ENCODE data around the gene CDC42BPG. TPM values are rescaled to one million over a fixed set of nuclear protein-coding genes. Genes with fewer than 3 reads are reported as not detected.

CDC42BPG gene
- total and polyA plus RNA-seq, 9 of the 15 experiments (the other 6 are each of a cell fraction or from before 2014, with no cell fraction given), result 0.04 to 8.8 (median 2.1) TPM

DNA sequence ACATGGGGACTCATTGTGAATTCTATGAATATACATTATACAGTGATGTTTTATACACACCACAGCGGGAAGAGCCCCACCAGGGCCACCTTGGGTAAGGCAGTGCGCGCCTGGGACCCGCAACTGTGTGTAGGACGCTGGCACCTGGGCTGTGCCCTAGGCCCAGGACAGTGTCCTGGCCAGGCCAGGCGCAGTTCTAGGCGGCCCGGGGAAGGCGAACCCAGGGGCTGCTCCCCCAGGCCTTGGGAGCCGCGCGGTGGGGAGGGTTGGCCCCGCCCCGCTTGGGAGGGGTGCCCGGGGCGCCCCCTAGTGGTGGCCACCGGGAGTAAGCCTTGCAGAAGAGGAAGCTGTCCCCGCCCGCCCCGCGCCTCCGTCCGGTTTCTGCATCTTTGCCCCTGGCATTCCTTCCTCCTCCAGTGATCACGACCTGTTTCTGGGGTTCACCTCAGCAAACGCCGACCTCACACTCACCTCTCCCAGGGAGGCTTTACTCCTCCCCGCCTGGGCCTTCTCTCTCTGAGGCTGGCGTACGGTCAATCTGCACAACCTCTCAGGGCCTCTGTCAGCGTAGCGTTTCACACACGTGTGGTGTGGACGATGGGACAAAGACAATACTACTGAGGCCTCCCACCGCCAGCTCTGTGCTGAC is 43.4 kb upstream of the CDC42BPG start (continued):
- peak; percentile 48; the same call in 1 of the 2 replicates for TF ChIP-seq JUND (IDR thresholded peaks at IDR 0.05; ENCODE audit: borderline replicate concordance, low read depth, low read length)
- no peak; the same call in 2 of the 3 replicates for TF ChIP-seq JUND (tag; IDR thresholded peaks at IDR 0.05; ENCODE audit: borderline replicate concordance, low read depth, low read length)
- no peak for TF ChIP-seq ARID2 (IDR thresholded peaks at IDR 0.05)
- TF ChIP-seq, protein P1, sequence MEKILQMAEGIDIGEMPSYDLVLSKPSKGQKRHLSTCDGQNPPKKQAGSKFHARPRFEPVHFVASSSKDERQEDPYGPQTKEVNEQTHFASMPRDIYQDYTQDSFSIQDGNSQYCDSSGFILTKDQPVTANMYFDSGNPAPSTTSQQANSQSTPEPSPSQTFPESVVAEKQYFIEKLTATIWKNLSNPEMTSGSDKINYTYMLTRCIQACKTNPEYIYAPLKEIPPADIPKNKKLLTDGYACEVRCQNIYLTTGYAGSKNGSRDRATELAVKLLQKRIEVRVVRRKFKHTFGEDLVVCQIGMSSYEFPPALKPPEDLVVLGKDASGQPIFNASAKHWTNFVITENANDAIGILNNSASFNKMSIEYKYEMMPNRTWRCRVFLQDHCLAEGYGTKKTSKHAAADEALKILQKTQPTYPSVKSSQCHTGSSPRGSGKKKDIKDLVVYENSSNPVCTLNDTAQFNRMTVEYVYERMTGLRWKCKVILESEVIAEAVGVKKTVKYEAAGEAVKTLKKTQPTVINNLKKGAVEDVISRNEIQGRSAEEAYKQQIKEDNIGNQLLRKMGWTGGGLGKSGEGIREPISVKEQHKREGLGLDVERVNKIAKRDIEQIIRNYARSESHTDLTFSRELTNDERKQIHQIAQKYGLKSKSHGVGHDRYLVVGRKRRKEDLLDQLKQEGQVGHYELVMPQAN (IDR thresholded peaks at IDR 0.05; ENCODE audit: borderline replicate concordance), result peak; percentile 77; the same call in 1 of the 2 replicates
- TF ChIP-seq, protein P2, sequence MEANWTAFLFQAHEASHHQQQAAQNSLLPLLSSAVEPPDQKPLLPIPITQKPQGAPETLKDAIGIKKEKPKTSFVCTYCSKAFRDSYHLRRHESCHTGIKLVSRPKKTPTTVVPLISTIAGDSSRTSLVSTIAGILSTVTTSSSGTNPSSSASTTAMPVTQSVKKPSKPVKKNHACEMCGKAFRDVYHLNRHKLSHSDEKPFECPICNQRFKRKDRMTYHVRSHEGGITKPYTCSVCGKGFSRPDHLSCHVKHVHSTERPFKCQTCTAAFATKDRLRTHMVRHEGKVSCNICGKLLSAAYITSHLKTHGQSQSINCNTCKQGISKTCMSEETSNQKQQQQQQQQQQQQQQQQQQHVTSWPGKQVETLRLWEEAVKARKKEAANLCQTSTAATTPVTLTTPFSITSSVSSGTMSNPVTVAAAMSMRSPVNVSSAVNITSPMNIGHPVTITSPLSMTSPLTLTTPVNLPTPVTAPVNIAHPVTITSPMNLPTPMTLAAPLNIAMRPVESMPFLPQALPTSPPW (CRISPR knock-in tag; IDR thresholded peaks at IDR 0.05), result peak; percentile 94
- TF ChIP-seq ZNF282 (CRISPR knock-in tag; IDR thresholded peaks at IDR 0.05), result no peak
- no peak for TF ChIP-seq BCL6 (CRISPR knock-in tag; IDR thresholded peaks at IDR 0.05)
- TF ChIP-seq, protein P3, sequence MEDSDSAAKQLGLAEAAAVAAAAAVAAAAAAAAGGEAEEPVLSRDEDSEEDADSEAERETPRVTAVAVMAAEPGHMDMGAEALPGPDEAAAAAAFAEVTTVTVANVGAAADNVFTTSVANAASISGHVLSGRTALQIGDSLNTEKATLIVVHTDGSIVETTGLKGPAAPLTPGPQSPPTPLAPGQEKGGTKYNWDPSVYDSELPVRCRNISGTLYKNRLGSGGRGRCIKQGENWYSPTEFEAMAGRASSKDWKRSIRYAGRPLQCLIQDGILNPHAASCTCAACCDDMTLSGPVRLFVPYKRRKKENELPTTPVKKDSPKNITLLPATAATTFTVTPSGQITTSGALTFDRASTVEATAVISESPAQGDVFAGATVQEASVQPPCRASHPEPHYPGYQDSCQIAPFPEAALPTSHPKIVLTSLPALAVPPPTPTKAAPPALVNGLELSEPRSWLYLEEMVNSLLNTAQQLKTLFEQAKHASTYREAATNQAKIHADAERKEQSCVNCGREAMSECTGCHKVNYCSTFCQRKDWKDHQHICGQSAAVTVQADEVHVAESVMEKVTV (CRISPR knock-in tag; IDR thresholded peaks at IDR 0.05), result no peak
- 0 out of 2 replicates have a peak, but pooled peaks have one; percentile 35 for TF ChIP-seq ETV1 (tag; conservative IDR thresholded peaks at IDR 0.05; ENCODE audit: low read depth)
- no peak for TF ChIP-seq ZNF3 (CRISPR knock-in tag; IDR thresholded peaks at IDR 0.05)
- TF ChIP-seq, protein P4, sequence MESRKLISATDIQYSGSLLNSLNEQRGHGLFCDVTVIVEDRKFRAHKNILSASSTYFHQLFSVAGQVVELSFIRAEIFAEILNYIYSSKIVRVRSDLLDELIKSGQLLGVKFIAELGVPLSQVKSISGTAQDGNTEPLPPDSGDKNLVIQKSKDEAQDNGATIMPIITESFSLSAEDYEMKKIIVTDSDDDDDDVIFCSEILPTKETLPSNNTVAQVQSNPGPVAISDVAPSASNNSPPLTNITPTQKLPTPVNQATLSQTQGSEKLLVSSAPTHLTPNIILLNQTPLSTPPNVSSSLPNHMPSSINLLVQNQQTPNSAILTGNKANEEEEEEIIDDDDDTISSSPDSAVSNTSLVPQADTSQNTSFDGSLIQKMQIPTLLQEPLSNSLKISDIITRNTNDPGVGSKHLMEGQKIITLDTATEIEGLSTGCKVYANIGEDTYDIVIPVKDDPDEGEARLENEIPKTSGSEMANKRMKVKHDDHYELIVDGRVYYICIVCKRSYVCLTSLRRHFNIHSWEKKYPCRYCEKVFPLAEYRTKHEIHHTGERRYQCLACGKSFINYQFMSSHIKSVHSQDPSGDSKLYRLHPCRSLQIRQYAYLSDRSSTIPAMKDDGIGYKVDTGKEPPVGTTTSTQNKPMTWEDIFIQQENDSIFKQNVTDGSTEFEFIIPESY (CRISPR knock-in tag; IDR thresholded peaks at IDR 0.05), result peak; percentile 58; the same call in 1 of the 2 replicates
- no peak for TF ChIP-seq MEF2D (tag; conservative IDR thresholded peaks at IDR 0.05; ENCODE audit: low read depth)
- no peak for TF ChIP-seq POLR3A (IDR thresholded peaks at IDR 0.05; ENCODE audit: borderline replicate concordance, extremely low read depth, insufficient read depth, insufficient read length)
- TF ChIP-seq ZNF253 (CRISPR knock-in tag; conservative IDR thresholded peaks at IDR 0.05), result no peak
- TF ChIP-seq, protein P5, sequence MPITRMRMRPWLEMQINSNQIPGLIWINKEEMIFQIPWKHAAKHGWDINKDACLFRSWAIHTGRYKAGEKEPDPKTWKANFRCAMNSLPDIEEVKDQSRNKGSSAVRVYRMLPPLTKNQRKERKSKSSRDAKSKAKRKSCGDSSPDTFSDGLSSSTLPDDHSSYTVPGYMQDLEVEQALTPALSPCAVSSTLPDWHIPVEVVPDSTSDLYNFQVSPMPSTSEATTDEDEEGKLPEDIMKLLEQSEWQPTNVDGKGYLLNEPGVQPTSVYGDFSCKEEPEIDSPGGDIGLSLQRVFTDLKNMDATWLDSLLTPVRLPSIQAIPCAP (CRISPR knock-in tag; IDR thresholded peaks at IDR 0.05; ENCODE audit: borderline replicate concordance), result no peak
- TF ChIP-seq ZNF274 (IDR thresholded peaks at IDR 0.05; ENCODE audit: borderline replicate concordance, low read depth, low read length), result no peak
- TF ChIP-seq, protein P6, sequence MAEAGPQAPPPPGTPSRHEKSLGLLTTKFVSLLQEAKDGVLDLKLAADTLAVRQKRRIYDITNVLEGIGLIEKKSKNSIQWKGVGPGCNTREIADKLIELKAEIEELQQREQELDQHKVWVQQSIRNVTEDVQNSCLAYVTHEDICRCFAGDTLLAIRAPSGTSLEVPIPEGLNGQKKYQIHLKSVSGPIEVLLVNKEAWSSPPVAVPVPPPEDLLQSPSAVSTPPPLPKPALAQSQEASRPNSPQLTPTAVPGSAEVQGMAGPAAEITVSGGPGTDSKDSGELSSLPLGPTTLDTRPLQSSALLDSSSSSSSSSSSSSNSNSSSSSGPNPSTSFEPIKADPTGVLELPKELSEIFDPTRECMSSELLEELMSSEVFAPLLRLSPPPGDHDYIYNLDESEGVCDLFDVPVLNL (CRISPR knock-in tag; IDR thresholded peaks at IDR 0.05; ENCODE audit: low read depth), result peak; percentile 67; the same call in 1 of the 2 replicates
- TF ChIP-seq DDX20 (tag; IDR thresholded peaks at IDR 0.05; ENCODE audit: low read depth), result no peak

All from K562 (cell line).